Testis (tissue), 5 donors: ENCODE data around the gene VAX1. TPM values are rescaled to one million over a fixed set of nuclear protein-coding genes. Genes with fewer than 3 reads are reported as not detected.
A peak's percentile ranks its signal among the peaks of the same experiment; 100 is the strongest.
"Not testable (repeated sequence)": the region's sequence is repeated elsewhere in the genome, so short reads cannot be mapped to it uniquely, and the experiment has no call there.

Experiments used
- DNase-seq: peaks from one replicate; pipeline ENCODE4 v3.0.0-alpha.2; 2019
- H3K27ac ChIP-seq, 2 donors: fragments of 200-600 bp; sonication (generic); one replicate each; pipeline ENCODE4 v1.5.1; 2019
- H3K27me3 ChIP-seq: fragments of 200-600 bp; sonication (generic); one replicate; pipeline ENCODE4 v1.5.1; 2019
- H3K36me3 ChIP-seq: fragments of 200-600 bp; sonication (generic); one replicate; pipeline ENCODE4 v1.5.1; 2017; ENCODE audit warnings: low read depth; ENCODE audit errors: missing control alignments
- H3K4me1 ChIP-seq: fragments of 200-600 bp; sonication (generic); one replicate; pipeline ENCODE4 v1.5.1; 2019
- H3K4me3 ChIP-seq, 2 donors: fragments of 200-600 bp; sonication (generic); one replicate each; pipeline ENCODE4 v1.5.1; 2017 to 2019
- H3K9me3 ChIP-seq: fragments of 200-600 bp; sonication (generic); one replicate; pipeline ENCODE4 v1.5.1; 2017
- POLR2A ChIP-seq: fragments of 450-650 bp; IDR thresholded peaks from one replicate; pipeline ENCODE4 v1.6.1; 2017; ENCODE audit warnings: antibody characterized with exemption, mild to moderate bottlenecking, moderate library complexity
- WGBS, 2 donors: methylation state at CpG; one replicate each; pipeline ENCODE4 v1.1.5; 2018; 5-methylcytosine and 5-hydroxymethylcytosine counted together
- intact Hi-C: fragments of 100-400 bp; cut with DNase I; formaldehyde crosslinking; loops from one replicate; pipeline ENCODE4 v1.15.1; 2023; ENCODE audit warnings: low total_unique reads
- long read RNA-seq, 2 donors: transcript quantifications; one replicate each; lab custom pipeline, GENCODE V29; 2026
- polyA plus RNA-seq: library from polyadenylated mRNA; stranded (reverse); fragments of 350-450 nt; fragmentation: Illumina TruSeq; extraction: RNeasy Lipid Tissue Mini Kit (QIAGEN cat#74804); gene quantifications from one replicate; pipeline ENCODE4 v1.2.3, GENCODE V29; 2014; ENCODE audit warnings: low read depth, low replicate concordance; ENCODE audit not compliant: insufficient read depth
- total RNA-seq, 2 donors: library from RNA; depleted of rRNA; stranded (reverse); fragments of >200 nt; gene quantifications; one replicate each; pipeline ENCODE4 v1.2.3, GENCODE V29; 2016
- TF ChIP-seq, protein P1 (sequence below), 3 experiments: fragments of 450-650 bp in 2 of 3; fragments of 200-600 bp in 1 of 3; sonication (generic) in 1 of 3; IDR thresholded peaks; one replicate each; pipeline ENCODE4 v1.5.1; 2016 to 2019; ENCODE audit warnings: antibody characterized with exemption in 3 of 3, mild to moderate bottlenecking in 2 of 3, moderate library complexity in 1 of 3

Gene VAX1, protein sequence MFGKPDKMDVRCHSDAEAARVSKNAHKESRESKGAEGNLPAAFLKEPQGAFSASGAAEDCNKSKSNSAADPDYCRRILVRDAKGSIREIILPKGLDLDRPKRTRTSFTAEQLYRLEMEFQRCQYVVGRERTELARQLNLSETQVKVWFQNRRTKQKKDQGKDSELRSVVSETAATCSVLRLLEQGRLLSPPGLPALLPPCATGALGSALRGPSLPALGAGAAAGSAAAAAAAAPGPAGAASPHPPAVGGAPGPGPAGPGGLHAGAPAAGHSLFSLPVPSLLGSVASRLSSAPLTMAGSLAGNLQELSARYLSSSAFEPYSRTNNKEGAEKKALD
- total RNA-seq (under 1 TPM; 0.56 to 0.71 TPM), polyA plus RNA-seq (0.47 TPM)
- long read RNA-seq, donor 1, result 0 reads
- long read RNA-seq, donor 2, result 0 reads

DNA sequence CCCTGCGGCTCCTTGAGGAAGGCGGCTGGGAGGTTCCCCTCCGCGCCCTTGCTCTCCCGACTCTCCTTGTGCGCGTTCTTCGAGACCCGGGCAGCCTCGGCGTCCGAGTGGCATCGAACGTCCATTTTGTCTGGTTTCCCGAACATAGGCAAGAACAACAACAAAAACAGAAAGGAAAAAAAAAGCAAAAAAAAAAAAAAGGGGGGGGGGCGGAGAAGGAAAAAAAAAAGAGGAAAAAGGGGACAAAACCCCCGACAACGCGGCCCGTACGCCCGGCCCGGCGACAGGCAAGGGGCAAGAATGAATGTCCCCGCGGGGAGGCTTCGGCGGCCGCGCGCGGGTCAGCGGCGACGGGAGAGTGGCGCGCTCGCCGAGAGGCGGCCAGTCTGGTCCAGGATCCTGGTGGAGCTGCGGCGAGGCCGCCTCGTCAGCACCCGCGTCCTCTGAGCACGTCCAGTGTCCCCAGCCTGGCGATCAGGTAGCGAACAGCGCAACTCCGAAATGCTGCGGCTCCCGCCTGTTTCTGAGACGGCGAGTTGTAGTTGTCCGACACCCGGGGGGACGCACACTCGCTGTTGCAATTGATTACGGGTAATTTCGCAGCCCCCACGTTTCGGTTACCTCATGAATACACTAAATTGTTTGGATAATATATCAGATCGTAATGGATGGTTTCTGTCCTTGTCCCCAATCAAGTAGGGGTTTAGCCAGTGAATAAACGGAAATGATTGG lies at the start of gene VAX1:
VAX1 (minus strand) TSS at position 360 of the 732 bp plus-strand sequence; CDS start at position 146, 214 bp downstream.
- Histone ChIP-seq H3K27me3 (no peaks in the 10 kb centered on the region), H3K27ac (no peak within 1 kb of the TSS), H3K36me3 (no peaks in the 10 kb centered on the region), H3K9me3 (no peaks in the 10 kb centered on the region), H3K4me3 (peak within 1 kb of the TSS; percentile 34 to 40), H3K4me1 (no peaks in the 10 kb centered on the region)
- TF ChIP-seq POLR2A, result no peak
- TF ChIP-seq, protein P1, sequence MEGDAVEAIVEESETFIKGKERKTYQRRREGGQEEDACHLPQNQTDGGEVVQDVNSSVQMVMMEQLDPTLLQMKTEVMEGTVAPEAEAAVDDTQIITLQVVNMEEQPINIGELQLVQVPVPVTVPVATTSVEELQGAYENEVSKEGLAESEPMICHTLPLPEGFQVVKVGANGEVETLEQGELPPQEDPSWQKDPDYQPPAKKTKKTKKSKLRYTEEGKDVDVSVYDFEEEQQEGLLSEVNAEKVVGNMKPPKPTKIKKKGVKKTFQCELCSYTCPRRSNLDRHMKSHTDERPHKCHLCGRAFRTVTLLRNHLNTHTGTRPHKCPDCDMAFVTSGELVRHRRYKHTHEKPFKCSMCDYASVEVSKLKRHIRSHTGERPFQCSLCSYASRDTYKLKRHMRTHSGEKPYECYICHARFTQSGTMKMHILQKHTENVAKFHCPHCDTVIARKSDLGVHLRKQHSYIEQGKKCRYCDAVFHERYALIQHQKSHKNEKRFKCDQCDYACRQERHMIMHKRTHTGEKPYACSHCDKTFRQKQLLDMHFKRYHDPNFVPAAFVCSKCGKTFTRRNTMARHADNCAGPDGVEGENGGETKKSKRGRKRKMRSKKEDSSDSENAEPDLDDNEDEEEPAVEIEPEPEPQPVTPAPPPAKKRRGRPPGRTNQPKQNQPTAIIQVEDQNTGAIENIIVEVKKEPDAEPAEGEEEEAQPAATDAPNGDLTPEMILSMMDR (IDR thresholded peaks at IDR 0.05), result no peak
- DNase-seq, result no peak
- 3% methylated on average over 56 to 64 of the region's 65 CpGs for WGBS, 2 donors
- intact Hi-C loops, result no loop called here

DNA sequence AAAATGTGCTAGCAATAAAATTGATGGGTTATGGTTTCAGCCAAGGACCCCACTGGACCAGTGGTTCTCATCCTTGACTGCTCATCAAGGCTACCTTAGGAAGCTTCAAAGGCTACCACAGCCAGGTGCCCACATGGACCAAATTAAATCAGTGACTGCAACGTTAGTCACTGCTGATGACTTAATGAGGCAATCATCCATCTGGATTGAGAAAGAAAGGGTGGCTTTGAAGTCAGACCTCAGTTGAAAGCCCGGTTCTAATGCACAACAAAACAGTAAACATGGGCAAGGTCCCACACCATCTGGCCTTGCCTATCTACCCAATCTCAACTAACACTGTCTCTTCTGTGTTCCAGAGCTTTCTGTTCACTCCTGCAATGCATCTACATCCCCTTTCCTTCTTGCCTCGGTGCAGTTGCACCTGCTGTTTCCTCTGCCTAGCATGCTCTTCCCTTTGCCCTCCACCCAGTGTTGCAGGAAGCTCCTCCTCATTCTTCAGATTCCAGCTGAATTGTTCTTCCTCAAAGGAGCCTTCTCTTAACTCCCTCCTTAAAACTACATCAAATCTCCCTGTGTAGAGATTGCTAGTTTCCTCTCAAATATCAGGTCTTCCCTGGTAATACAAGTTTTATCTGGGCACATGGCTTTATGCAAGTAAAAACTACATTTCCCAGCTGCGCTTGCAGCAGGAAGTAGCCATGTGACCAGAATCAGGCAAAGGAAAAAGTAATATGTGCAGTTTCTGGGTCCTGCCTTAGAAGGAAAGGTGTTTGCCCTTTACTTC lies 49.0 kb upstream of the VAX1 start:
- no peak overlapping the region for H3K4me3 ChIP-seq
- no peaks in the 10 kb centered on the region for H3K4me1 ChIP-seq
- no peaks in the 10 kb centered on the region for H3K9me3 ChIP-seq
- intact Hi-C loops, result no loop called here
- H3K27me3 ChIP-seq, result no peaks in the 10 kb centered on the region
- no peak for DNase-seq
- WGBS, 2 donors, result 73 to 74% methylated on average over 4 of the region's 4 CpGs
- no peak for TF ChIP-seq POLR2A
- TF ChIP-seq, protein P1 (IDR thresholded peaks at IDR 0.05), result no peak
- H3K36me3 ChIP-seq, result no peaks in the 10 kb centered on the region
- no peak overlapping the region for H3K27ac ChIP-seq

DNA sequence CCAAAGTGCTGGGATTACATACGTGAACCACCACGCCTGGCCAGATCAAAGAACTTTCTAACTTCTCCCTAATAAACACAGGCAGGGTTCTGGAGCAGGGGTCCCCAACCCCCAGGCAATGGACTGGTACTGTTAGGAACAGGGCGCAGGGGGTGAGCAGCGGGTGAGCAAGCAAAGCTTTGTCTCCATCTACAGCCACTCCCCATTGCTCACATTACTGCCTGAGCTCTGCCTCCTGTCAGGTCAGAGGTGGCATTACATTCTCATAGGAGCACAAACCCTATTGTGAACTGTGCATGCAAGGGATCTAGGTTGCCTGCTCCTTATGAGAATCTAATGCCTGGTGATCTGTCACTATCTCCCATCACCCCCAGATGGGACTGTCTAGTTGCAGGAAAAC lies 47.7 kb upstream of the VAX1 start:
- H3K4me1 ChIP-seq, intact Hi-C loops, DNase-seq, H3K36me3 ChIP-seq, H3K9me3 ChIP-seq, H3K27me3 ChIP-seq, H3K4me3 ChIP-seq, H3K27ac ChIP-seq: not testable (repeated sequence)
- WGBS, 2 donors, result 96 to 97% methylated on average over 3 to 4 of the region's 4 CpGs

DNA sequence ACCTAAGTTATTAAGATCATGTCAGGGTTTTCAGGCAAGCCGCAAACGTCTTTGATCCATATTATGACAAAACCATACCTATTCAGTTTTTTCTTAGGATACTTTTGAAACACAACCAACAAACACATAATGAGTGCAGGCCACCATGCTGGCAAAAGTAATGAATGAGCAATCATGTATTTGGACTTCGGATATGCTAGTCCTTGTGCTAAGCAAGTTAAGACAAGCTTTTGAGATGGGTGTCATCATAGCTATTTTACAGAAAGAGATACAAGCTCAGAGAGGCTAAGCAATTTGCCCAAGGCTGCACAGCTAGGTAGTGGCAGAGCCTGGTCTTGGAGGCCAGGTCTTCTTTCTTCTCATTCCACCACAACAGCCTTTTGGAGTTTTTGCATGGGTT lies 46.8 kb upstream of the VAX1 start:
- DNase-seq, result no peak
- Histone ChIP-seq H3K4me3 (no peak overlapping the region), H3K9me3 (no peaks in the 10 kb centered on the region), H3K4me1 (no peaks in the 10 kb centered on the region), H3K36me3 (no peaks in the 10 kb centered on the region), H3K27me3 (no peaks in the 10 kb centered on the region), H3K27ac (no peak overlapping the region)
- WGBS, 2 donors, result 75 to 85% methylated on average over 3 of the region's 3 CpGs
- intact Hi-C loops, result no loop called here
- no peak for TF ChIP-seq POLR2A
- TF ChIP-seq, protein P1 (IDR thresholded peaks at IDR 0.05), result no peak

DNA sequence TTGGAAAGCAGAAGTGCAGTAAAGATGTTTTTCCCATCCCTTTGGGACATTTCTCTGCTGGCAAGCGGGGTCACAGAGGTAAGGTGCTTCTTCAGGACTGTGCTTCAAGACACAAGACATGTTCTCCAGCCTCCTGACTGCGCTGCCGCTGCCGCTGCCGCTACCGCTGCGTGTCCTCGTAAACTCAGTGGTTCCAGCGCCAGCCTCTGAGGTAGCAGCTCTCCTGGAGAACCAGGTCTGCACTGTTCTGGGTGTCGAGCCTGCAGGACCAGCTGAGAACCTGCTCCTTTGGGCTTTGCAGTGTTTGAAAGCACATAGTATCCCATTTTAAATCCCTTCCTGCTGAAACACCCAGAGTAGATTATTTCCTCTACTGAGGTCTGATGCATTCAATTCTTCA lies 46.2 kb upstream of the VAX1 start:
- H3K4me1 ChIP-seq, result no peaks in the 10 kb centered on the region
- no peak for TF ChIP-seq POLR2A
- TF ChIP-seq, protein P1 (IDR thresholded peaks at IDR 0.05), result no peak
- no peaks in the 10 kb centered on the region for H3K27me3 ChIP-seq
- DNase-seq, result no peak
- no peaks in the 10 kb centered on the region for H3K9me3 ChIP-seq
- H3K27ac ChIP-seq, result no peak overlapping the region
- H3K4me3 ChIP-seq, result no peak overlapping the region
- no peaks in the 10 kb centered on the region for H3K36me3 ChIP-seq
- intact Hi-C loops, result no loop called here
- 89 to 92% methylated on average over 10 of the region's 10 CpGs for WGBS, 2 donors
